Measurements from ENCODE around the gene SLCO2B1.

Gene SLCO2B1

DNA sequence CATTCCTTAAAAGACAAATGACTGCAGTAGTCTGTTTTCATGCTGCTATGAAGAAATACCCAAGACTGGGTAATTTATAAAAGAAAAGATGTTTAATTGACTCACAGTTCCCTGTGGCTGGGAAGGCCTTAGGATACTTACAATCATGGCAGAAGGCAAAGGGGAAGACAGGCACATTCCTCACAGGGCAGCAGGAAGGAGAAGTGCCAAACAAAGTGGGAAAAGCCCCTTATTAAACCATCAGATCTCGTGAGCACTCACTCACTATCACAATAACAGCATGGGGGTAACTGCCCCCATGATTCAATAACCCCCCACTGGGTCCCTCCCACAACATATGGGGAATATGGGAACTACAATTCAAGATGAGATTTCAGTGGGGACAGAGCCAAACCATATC lies 37.9 kb upstream of the SLCO2B1 start:
- H3K27ac ChIP-seq: no peak overlapping the region
- TF ChIP-seq, protein P1, sequence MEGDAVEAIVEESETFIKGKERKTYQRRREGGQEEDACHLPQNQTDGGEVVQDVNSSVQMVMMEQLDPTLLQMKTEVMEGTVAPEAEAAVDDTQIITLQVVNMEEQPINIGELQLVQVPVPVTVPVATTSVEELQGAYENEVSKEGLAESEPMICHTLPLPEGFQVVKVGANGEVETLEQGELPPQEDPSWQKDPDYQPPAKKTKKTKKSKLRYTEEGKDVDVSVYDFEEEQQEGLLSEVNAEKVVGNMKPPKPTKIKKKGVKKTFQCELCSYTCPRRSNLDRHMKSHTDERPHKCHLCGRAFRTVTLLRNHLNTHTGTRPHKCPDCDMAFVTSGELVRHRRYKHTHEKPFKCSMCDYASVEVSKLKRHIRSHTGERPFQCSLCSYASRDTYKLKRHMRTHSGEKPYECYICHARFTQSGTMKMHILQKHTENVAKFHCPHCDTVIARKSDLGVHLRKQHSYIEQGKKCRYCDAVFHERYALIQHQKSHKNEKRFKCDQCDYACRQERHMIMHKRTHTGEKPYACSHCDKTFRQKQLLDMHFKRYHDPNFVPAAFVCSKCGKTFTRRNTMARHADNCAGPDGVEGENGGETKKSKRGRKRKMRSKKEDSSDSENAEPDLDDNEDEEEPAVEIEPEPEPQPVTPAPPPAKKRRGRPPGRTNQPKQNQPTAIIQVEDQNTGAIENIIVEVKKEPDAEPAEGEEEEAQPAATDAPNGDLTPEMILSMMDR (conservative IDR thresholded peaks at IDR 0.05): no peak

- TF ChIP-seq, protein P1 (conservative IDR thresholded peaks at IDR 0.05): no peak
- H3K27ac ChIP-seq: no peak overlapping the region
Observed at GRCh38 chr11:75114465-75114864, 36.4 kb upstream of the SLCO2B1 start.

GRCh38 chr11:75118577-75118976 lies 32.3 kb upstream of the SLCO2B1 start:
- H3K27ac ChIP-seq: no peak overlapping the region
- TF ChIP-seq, protein P1 (conservative IDR thresholded peaks at IDR 0.05): no peak

DNA sequence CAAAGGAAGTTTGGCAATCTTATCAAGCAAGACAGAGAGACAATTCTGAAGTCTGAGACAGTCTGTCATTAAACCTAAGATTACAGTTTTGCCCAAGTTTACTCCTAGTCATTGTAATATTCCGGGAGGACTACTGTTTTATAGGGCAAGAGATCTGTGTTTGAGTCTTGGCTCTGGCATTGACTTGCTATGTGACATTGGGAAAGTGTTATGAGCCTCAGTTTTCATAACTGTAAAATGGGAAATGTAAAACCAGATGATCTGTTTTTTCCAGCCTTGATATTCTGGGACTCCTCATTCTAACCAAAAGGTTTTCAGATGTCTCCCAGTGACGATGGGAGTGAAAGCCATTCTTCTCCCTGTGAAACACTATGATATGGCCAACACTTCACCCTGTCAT lies 24.3 kb upstream of the SLCO2B1 start:
- TF ChIP-seq, protein P1 (conservative IDR thresholded peaks at IDR 0.05): no peak
- no peak overlapping the region for H3K27ac ChIP-seq

DNA sequence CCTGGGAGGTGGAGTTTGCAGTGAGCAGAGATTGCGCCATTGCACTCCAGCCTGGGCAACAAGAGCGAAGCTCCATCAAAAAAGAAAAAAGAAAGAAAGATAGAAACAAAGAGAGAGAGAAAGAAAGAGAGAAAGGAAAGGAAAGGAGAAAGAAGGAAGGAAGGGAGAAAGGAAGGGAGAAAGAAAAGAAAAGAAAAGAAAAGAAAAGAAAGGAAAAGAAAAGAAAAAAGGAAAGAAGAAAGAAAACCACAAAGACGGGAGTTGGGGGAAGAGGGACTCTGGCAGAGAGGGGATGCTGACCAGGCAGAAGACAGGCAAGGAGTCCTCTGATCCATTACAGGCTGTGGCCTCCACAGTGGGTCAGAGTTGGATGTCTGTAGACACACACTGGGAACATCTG lies 18.8 kb upstream of the SLCO2B1 start:
- no peak overlapping the region for H3K27ac ChIP-seq
- TF ChIP-seq, protein P1 (conservative IDR thresholded peaks at IDR 0.05): no peak

DNA sequence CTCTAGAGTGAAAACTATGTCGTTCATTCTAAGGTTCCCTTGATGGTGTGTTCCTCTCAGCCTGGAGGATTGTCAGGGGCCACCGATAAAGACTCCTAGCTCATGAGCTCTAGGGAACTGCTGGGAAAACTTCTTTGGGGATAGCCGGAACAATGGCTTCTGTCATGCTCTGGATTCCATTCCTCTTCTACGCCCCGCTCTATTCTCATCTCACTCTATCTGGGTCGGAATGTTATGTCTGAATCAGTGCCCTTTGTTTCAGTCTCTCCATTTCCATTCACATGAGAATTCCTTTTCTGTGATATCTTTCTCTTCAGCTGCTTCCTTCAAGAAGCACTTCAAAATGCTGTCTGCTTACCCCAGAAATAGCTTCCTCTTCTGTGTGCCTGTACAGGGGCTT lies 16.9 kb upstream of the SLCO2B1 start:
- TF ChIP-seq, protein P1 (conservative IDR thresholded peaks at IDR 0.05): no peak
- H3K27ac ChIP-seq: no peak overlapping the region

GRCh38 chr11:75135021-75135650 lies 15.8 kb upstream of the SLCO2B1 start:
- TF ChIP-seq, protein P1 (conservative IDR thresholded peaks at IDR 0.05): no peak

More at GRCh38 chr11:75135021-75135650, 15.8 kb upstream of the SLCO2B1 start:
- H3K27ac ChIP-seq: no peak overlapping the region

Measured in VCaP (cell line).